ENCODE data around the gene CORO7. TPM values are rescaled to one million over a fixed set of nuclear protein-coding genes. Genes with fewer than 3 reads are reported as not detected.

CORO7 gene
- polyA plus RNA-seq, 1 donor from 2014 or later: 108 TPM

GRCh38 chr16:4356820-4357219 is 59.6 kb downstream of the CORO7 start:
- no peaks in the 10 kb centered on the region for H3K9me3 Mint-ChIP-seq
- H3K36me3 Mint-ChIP-seq: no peaks in the 10 kb centered on the region

GRCh38 chr16:4354512-4355409 is 61.6 kb downstream of the CORO7 start:
- Mint-ChIP-seq H3K27me3 (no peaks in the 10 kb centered on the region), H3K36me3 (no peaks in the 10 kb centered on the region), H3K4me3 (no peak overlapping the region), H3K27ac (peak overlapping the region in 1 of 3 donors; percentile 88), H3K9me3 (no peaks in the 10 kb centered on the region), H3K4me1 (peaks cover 4 to 13% (median 9%) of the 10 kb centered on the region in 3 donors)

More at GRCh38 chr16:4356820-4357219, 59.6 kb downstream of the CORO7 start:
- Mint-ChIP-seq H3K4me1 (peaks cover 0 to 5% (median 4%) of the 10 kb centered on the region in 3 donors), H3K27me3 (no peaks in the 10 kb centered on the region), H3K27ac (no peak overlapping the region), H3K4me3 (no peak overlapping the region)

GRCh38 chr16:4353675-4354074 is 62.7 kb downstream of the CORO7 start:
- Mint-ChIP-seq H3K9me3 (no peaks in the 10 kb centered on the region), H3K27me3 (no peaks in the 10 kb centered on the region), H3K27ac (peak overlapping the region in 2 of 3 donors; percentile 55 to 59), H3K4me3 (peak overlapping the region in 1 of 4 donors; percentile 69), H3K4me1 (peaks cover 4 to 9% (median 9%) of the 10 kb centered on the region in 3 donors), H3K36me3 (no peaks in the 10 kb centered on the region)

- no peaks in the 10 kb centered on the region for H3K9me3 Mint-ChIP-seq
- peaks cover 8 to 14% (median 9%) of the 10 kb centered on the region in 3 donors for H3K4me1 Mint-ChIP-seq
- no peaks in the 10 kb centered on the region for H3K27me3 Mint-ChIP-seq
- H3K27ac Mint-ChIP-seq: no peak overlapping the region
- H3K4me3 Mint-ChIP-seq: no peak overlapping the region
- no peaks in the 10 kb centered on the region for H3K36me3 Mint-ChIP-seq
Measured at GRCh38 chr16:4352843-4353242, 63.6 kb downstream of the CORO7 start.

- Mint-ChIP-seq H3K9me3 (no peaks in the 10 kb centered on the region), H3K27me3 (no peaks in the 10 kb centered on the region), H3K36me3 (no peaks in the 10 kb centered on the region), H3K4me1 (peaks cover 8 to 14% (median 9%) of the 10 kb centered on the region in 3 donors), H3K27ac (peak overlapping the region; percentile 31 to 93 (median 80)), H3K4me3 (peak overlapping the region in 2 of 4 donors; percentile 12 to 89)
Measured at GRCh38 chr16:4351880-4352279, 64.5 kb downstream of the CORO7 start.

GRCh38 chr16:4350787-4351659 is 65.4 kb downstream of the CORO7 start, which contains the start of gene PAM16:
Gene PAM16, minus strand, starts transcription at chr16:4351321. Its CDS starts 87 bp downstream, at chr16:4351234.
- Mint-ChIP-seq H3K4me1 (peaks cover 9 to 14% (median 11%) of the 10 kb centered on the region in 3 donors), H3K27me3 (no peaks in the 10 kb centered on the region), H3K27ac (peak within 1 kb of the TSS; percentile 80 to 95 (median 93)), H3K36me3 (no peaks in the 10 kb centered on the region), H3K9me3 (no peaks in the 10 kb centered on the region), H3K4me3 (peak within 1 kb of the TSS; percentile 89 to 98 (median 93))

- Mint-ChIP-seq H3K36me3 (no peaks in the 10 kb centered on the region), H3K9me3 (no peaks in the 10 kb centered on the region), H3K27ac (peak overlapping the region; percentile 80 to 93 (median 89)), H3K4me1 (peaks cover 9 to 14% (median 11%) of the 10 kb centered on the region in 3 donors), H3K27me3 (no peaks in the 10 kb centered on the region), H3K4me3 (peak overlapping the region; percentile 89 to 98 (median 93))
Measured at GRCh38 chr16:4350365-4350786, 66.0 kb downstream of the CORO7 start.

- H3K4me3 Mint-ChIP-seq: peak overlapping the region in 1 of 4 donors; percentile 5
Measured at GRCh38 chr16:4349332-4349731, 67.1 kb downstream of the CORO7 start.

GRCh38 chr16:4347765-4348509 is 68.5 kb downstream of the CORO7 start:
- Mint-ChIP-seq H3K27ac (peak overlapping the region in 2 of 3 donors; percentile 39 to 51), H3K4me3 (peak overlapping the region in 2 of 4 donors; percentile 27 to 44), H3K4me1 (peaks cover 9 to 13% (median 10%) of the 10 kb centered on the region in 3 donors), H3K9me3 (no peaks in the 10 kb centered on the region), H3K36me3 (no peaks in the 10 kb centered on the region), H3K27me3 (no peaks in the 10 kb centered on the region)

More at GRCh38 chr16:4349332-4349731, 67.1 kb downstream of the CORO7 start:
- no peaks in the 10 kb centered on the region for H3K9me3 Mint-ChIP-seq
- peaks cover 9 to 14% (median 13%) of the 10 kb centered on the region in 3 donors for H3K4me1 Mint-ChIP-seq
- H3K27ac Mint-ChIP-seq: no peak overlapping the region
- H3K27me3 Mint-ChIP-seq: no peaks in the 10 kb centered on the region
- H3K36me3 Mint-ChIP-seq: no peaks in the 10 kb centered on the region

GRCh38 chr16:4347010-4347409 is 69.4 kb downstream of the CORO7 start:
- Mint-ChIP-seq H3K27me3 (no peaks in the 10 kb centered on the region), H3K36me3 (no peaks in the 10 kb centered on the region), H3K4me1 (peaks cover 9 to 13% (median 10%) of the 10 kb centered on the region in 3 donors), H3K9me3 (no peaks in the 10 kb centered on the region), H3K27ac (peak overlapping the region in 2 of 3 donors; percentile 51 to 59), H3K4me3 (peak overlapping the region in 1 of 4 donors; percentile 44)

- no peaks in the 10 kb centered on the region for H3K36me3 Mint-ChIP-seq
- H3K27ac Mint-ChIP-seq: peak overlapping the region in 1 of 3 donors; percentile 53
- H3K27me3 Mint-ChIP-seq: no peaks in the 10 kb centered on the region
- peaks cover 2 to 9% (median 5%) of the 10 kb centered on the region in 3 donors for H3K4me1 Mint-ChIP-seq
- H3K4me3 Mint-ChIP-seq: peak overlapping the region in 1 of 4 donors; percentile 1
- no peaks in the 10 kb centered on the region for H3K9me3 Mint-ChIP-seq
Measured at GRCh38 chr16:4345836-4346781, 70.3 kb downstream of the CORO7 start.

GRCh38 chr16:4344983-4345835 is 71.2 kb downstream of the CORO7 start:
- H3K27ac Mint-ChIP-seq: peak overlapping the region in 2 of 3 donors; percentile 67 to 84
- no peaks in the 10 kb centered on the region for H3K27me3 Mint-ChIP-seq
- H3K4me3 Mint-ChIP-seq: no peak overlapping the region
- H3K36me3 Mint-ChIP-seq: no peaks in the 10 kb centered on the region
- H3K4me1 Mint-ChIP-seq: peaks cover 0 to 9% (median 5%) of the 10 kb centered on the region in 3 donors
- no peaks in the 10 kb centered on the region for H3K9me3 Mint-ChIP-seq

All from IgD-negative memory B cell (primary cell).